Putamen (tissue), 1 donor: Measurements from ENCODE around the gene CSF2RB.

Experiments used
- DNase-seq: peaks from one replicate; pipeline ENCODE4 v3.0.0-alpha.2; 2016; ENCODE audit warnings: low spot score

Gene CSF2RB

GRCh38 chr22:36891646-36892045, 21.8 kb upstream of the CSF2RB start:
- no peak for DNase-seq

DNA sequence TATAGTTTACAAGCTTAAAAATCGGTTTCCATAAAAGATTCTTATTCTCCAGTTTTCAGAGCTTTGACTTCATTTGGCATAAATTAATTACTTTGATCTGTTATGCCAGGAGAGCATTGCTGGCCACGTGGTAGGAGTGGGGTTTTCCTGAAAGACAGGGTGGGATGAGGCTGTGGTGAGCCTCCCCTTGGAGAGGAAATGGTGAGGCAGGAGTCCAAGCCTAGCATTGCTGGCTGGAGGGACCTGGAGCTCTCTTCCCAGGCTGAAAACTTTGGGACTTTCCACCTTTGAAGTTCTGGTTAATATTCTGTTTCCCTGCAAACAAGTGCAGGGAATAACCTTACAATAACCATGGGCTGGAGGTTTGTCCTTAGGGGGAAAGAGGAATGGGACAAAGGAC, 21.1 kb upstream of the CSF2RB start:
- DNase-seq: no peak

DNA sequence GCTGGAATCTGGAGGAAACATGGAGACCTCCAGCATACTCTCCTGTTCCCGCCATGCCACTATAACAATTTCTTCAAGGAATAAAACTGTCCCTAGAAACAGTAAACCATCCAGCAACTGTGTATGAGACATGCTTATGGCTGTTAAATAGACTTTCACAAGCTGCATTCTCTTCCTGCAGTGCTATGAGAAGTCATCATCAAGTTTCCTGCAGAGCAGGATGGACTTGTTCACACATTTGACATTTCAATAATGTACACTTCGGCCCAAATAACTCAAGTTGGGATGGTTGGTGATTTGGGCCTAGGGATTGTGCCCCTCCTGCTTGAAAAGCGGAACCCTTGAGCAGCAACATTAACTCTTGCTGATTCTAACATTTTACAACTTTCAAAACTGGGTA, 20.2 kb upstream of the CSF2RB start:
- DNase-seq: no peak

DNA sequence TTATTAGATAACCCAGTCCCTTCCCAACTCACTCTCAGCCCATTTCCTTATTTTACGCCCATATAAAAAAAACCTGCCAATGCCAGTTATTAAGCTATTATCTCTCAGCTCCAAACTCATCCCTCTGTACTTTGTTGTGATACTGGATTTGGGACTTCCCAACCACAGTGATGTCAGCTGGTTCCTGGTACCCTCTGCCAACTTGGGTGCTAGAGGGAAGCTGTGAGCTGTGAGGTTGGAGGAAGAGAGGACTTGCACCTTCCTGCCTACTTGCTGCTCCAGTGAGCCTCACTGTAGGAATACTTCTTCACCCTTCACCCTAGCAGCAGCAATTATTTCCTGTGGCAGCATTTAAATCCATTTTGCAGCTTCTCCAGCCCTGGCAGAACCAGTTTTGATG, 19.2 kb upstream of the CSF2RB start:
- no peak for DNase-seq

GRCh38 chr22:36897611-36898010, 15.8 kb upstream of the CSF2RB start:
- no peak for DNase-seq

GRCh38 chr22:36898690-36899089, 14.7 kb upstream of the CSF2RB start:
- no peak for DNase-seq

- no peak for DNase-seq
Measured at GRCh38 chr22:36899498-36899897, 13.9 kb upstream of the CSF2RB start.

DNA sequence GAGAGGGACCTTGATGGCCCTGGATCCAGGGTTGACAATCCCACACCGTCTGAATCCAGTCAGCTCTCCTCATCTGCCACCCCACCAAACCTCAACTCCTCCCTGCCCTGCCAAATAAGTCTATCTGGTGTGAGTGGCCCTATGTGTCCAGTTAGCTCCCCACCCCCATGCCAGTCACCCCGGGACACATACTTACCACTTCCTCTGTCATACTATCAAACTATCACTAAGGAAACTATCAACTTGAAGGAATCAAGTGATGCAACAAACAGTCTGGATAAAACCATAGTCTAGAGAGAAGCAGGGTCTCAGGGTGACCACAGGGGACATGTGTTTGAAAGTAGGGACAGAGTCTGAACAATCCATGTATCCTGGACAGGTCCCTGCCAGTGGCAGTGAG, 13.2 kb upstream of the CSF2RB start:
- no peak for DNase-seq

DNA sequence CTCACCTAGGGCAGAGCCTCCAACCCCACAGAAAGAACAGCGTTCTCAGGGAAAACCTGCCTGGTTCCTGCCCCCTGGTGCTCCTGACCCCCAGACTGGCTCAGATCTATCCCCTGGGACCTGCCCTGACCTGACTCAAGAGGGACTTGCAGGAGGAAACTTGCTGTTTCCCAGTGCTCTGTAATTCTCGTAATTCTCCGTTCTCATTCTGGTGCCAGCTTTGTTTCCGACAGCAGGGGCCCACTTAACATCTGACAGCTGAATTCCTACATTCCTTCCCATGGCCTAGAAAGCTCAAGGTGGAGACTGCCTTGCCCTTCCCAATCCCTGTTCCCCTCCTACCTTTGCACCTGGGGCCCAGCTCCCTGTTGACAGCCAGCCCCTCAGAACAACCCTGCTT, 12.5 kb upstream of the CSF2RB start:
- no peak for DNase-seq

GRCh38 chr22:36901411-36902142, 11.9 kb upstream of the CSF2RB start:
- no peak for DNase-seq

- no peak for DNase-seq
Measured at GRCh38 chr22:36902143-36902926, 11.1 kb upstream of the CSF2RB start.

DNA sequence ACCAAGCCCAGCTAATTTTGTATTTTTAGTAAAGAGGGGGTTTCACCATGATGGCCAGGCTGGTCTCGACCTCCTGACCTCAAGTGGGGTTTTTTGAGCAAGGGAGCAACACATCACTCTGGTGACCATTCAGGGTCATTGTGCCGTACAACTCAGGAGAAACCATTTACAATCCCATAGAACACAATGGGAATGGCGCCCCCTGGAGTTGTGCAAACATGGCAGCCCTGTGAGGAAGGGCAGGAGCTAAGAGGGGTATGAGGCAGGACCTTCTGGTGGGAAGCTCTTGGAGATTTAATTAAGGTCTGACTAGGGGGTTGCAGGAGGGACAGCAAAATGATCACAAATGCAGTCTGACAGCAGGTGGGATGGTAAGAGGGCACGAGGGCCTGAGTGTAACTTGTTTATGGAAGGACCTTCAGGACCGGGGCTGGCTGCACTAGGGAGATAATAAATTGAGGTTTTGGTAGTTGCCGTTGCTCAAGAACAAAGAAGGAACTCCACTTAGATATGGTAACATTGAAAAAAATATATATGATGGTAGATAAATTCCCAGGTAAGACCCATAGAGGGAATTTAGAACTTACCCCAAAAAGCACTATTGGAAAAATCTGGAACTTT, 9.1 kb upstream of the CSF2RB start:
- DNase-seq: no peak

GRCh38 chr22:36907253-36908195, 5.9 kb upstream of the CSF2RB start:
- no peak for DNase-seq

DNA sequence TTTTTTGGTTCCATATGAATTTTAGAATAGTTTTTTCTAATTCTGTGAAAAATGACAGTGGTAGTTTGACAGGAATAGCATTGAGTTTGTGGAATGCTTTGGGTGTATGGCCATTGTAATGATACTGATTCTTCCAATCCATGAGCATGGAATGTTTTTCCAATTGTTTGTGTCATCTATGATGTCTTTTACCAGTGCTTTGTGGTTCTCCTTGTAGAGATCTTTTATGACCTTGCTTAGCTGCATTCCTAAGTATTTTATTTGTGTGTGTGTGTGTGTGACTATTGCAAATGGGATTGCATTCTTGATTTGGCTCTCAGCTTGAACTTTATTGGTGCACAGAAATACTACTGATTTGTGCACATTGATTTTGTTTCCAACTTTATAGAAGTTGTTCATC, 3.0 kb upstream of the CSF2RB start:
- no peak for DNase-seq

GRCh38 chr22:36911887-36912661, 1.4 kb upstream of the CSF2RB start:
- no peak for DNase-seq

GRCh38 chr22:36912694-36913426, 568 bp upstream of the CSF2RB start:
- DNase-seq: no peak

DNA sequence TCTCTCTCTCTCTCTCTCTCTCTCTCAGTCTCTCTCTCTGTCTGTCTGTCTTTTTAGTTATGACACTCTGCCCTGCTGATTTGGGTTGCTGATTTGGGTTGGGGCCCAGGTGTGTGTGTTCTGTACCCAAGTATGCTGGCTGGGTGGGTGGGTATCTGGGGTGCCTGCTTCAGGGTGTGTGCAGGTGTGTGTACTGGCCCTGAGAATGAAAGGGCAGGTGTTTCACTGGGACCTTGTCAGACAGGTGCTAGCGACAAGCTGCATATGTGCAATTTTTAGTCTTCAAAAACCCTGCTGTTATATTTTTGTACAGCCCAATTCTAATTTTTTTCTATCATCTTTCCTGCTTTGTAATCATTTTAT, 943 bp downstream of the CSF2RB start:
- no peak for DNase-seq

- DNase-seq: no peak
Measured at GRCh38 chr22:36916034-36916433, 2.6 kb downstream of the CSF2RB start.

DNA sequence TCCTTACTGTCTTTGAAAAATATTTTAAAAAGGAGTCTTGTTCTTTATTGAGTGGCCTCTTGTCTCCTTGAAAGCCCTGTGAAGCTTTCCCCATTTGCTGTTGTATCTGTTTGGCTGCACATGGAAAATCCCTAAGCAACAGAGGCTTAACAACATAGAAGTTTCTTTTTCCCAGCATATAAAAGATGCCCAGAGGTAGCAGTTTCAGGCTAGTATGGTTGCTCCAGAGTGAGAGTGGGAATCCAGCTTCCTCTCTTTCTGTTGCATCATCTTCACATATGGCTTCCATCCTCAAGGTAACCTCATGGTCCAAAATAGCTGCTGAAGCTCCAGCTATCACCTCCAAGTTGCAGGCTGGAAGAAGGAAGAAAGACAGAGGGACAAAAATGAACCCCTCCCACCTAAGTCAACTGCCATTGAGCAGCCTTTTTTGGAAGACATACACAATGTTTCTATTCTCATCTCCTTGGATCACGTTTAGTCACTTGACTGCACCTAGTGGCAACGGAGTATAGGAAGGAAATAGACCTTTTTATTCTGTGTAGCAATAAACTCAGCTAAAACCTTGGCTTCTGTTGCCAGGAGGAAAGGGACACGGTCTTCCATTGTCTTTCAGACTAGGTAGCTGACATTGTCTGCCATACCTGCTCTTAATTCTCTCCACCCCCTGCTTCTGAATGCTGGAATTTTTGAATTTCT, 5.3 kb downstream of the CSF2RB start:
- no peak for DNase-seq
